CD14-positive monocyte (primary cell): Measurements from ENCODE around the gene CHEK1. TPM values are rescaled to one million over a fixed set of nuclear protein-coding genes. Genes with fewer than 3 reads are reported as not detected.

Source experiments
- DNase-seq, 3 donors: peaks; one replicate each; pipeline ENCODE4 v3.0.0-alpha.2; 2011 to 2022
- H2AFZ ChIP-seq: 2 replicates; pipeline ENCODE4 v1.6.0; 2012; ENCODE audit warnings: mild to moderate bottlenecking, low read depth, low read length, inconsistent platforms; ENCODE audit not compliant: insufficient read depth, poor library complexity, severe bottlenecking
- H3K27ac ChIP-seq, 2 donors: 1 replicate in 1 of 2; 2 replicates in 1 of 2; pipeline ENCODE4 v1.5.1; 2012 to 2013; ENCODE audit warnings: low read length in 2 of 2, control low read depth in 1 of 2, inconsistent platforms in 1 of 2, low read depth in 1 of 2, mild to moderate bottlenecking in 1 of 2
- H3K27me3 ChIP-seq, 2 donors: one replicate each; pipeline versions ENCODE4 v1.6.0 to v1.6.1; 2011 to 2013; ENCODE audit warnings: low read length in 2 of 2; ENCODE audit not compliant: control insufficient read depth in 2 of 2, insufficient read depth in 2 of 2
- H3K36me3 ChIP-seq, 2 donors: replicated peaks in 1 of 2; 1 replicate in 1 of 2; 2 replicates in 1 of 2; pipeline versions ENCODE4 v1.5.1 to v1.6.1; 2012 to 2013; ENCODE audit warnings: low read length in 2 of 2, control low read depth in 1 of 2, inconsistent platforms in 1 of 2, mild to moderate bottlenecking in 1 of 2; ENCODE audit not compliant: insufficient read depth in 2 of 2, control insufficient read depth in 1 of 2
- H3K4me1 ChIP-seq, 2 donors: 1 replicate in 1 of 2; 2 replicates in 1 of 2; pipeline versions ENCODE4 v1.5.1 to v1.6.1; 2012 to 2013; ENCODE audit warnings: low read length in 2 of 2, control low read depth in 1 of 2, inconsistent platforms in 1 of 2, mild to moderate bottlenecking in 1 of 2, moderate library complexity in 1 of 2; ENCODE audit not compliant: insufficient read depth in 2 of 2, control insufficient read depth in 1 of 2
- H3K4me2 ChIP-seq: replicated peaks from 2 replicates; pipeline ENCODE3; 2012; ENCODE audit warnings: low read length, moderate library complexity, mild to moderate bottlenecking; ENCODE audit not compliant: poor library complexity, severe bottlenecking; ENCODE audit errors: extremely low read depth
- H3K4me3 ChIP-seq, 3 experiments: fragments of 200-600 bp in 1 of 3; sonication (generic) in 1 of 3; replicated peaks in 1 of 3; 1 replicate in 2 of 3; 2 replicates in 1 of 3; pipeline ENCODE4 v1.5.1; 2011 to 2013; ENCODE audit warnings: low read length in 3 of 3, mild to moderate bottlenecking in 3 of 3, control low read depth in 2 of 3, low read depth in 2 of 3, inconsistent platforms in 1 of 3, moderate library complexity in 1 of 3
- H3K79me2 ChIP-seq: 2 replicates; pipeline ENCODE4 v1.6.0; 2012; ENCODE audit warnings: mild to moderate bottlenecking, control low read depth, inconsistent platforms, low read length, moderate library complexity; ENCODE audit not compliant: insufficient read depth
- H3K9ac ChIP-seq: 2 replicates; pipeline ENCODE4 v1.6.0; 2017; ENCODE audit warnings: low read length, mild to moderate bottlenecking; ENCODE audit not compliant: insufficient read depth, poor library complexity, severe bottlenecking
- H3K9me3 ChIP-seq, 2 donors: replicated peaks in 1 of 2; 1 replicate in 1 of 2; 2 replicates in 1 of 2; pipeline versions ENCODE4 v1.5.1 to v1.6.1; 2012 to 2013; ENCODE audit warnings: low read length in 2 of 2, control low read depth in 1 of 2; ENCODE audit not compliant: control insufficient read depth in 1 of 2, insufficient read depth in 1 of 2
- H4K20me1 ChIP-seq: 2 replicates; pipeline ENCODE4 v1.6.0; 2012; ENCODE audit warnings: mild to moderate bottlenecking, low read length, control low read depth, moderate library complexity; ENCODE audit not compliant: insufficient read depth
- H3K27ac Mint-ChIP-seq, 7 donors: one replicate each; pipeline ENCODE4 v1.8.0; 2020; ENCODE audit warnings: mild to moderate bottlenecking in 7 of 7, mixed read lengths in 7 of 7, moderate library complexity in 6 of 7, inconsistent platforms in 2 of 7
- H3K27me3 Mint-ChIP-seq, 3 donors: one replicate each; pipeline ENCODE4 v1.8.0; 2021 to 2022; ENCODE audit warnings: low read depth in 3 of 3, mild to moderate bottlenecking in 3 of 3, mixed read lengths in 3 of 3, moderate library complexity in 3 of 3, inconsistent platforms in 1 of 3
- H3K36me3 Mint-ChIP-seq, 2 donors: one replicate each; pipeline ENCODE4 v1.8.0; 2020; ENCODE audit warnings: mixed read lengths in 2 of 2, inconsistent platforms in 1 of 2, mild to moderate bottlenecking in 1 of 2
- H3K4me1 Mint-ChIP-seq: one replicate; pipeline ENCODE4 v1.8.0; 2020; ENCODE audit warnings: mild to moderate bottlenecking, mixed read lengths
- H3K4me3 Mint-ChIP-seq, 2 donors: one replicate each; pipeline ENCODE4 v1.8.0; 2020; ENCODE audit warnings: mild to moderate bottlenecking in 2 of 2, mixed read lengths in 2 of 2, moderate library complexity in 1 of 2
- H3K9me3 Mint-ChIP-seq, 7 donors: one replicate each; pipeline ENCODE4 v1.8.0; 2020 to 2022; ENCODE audit warnings: mixed read lengths in 7 of 7, mild to moderate bottlenecking in 6 of 7, moderate library complexity in 6 of 7, inconsistent platforms in 2 of 7
- CTCF ChIP-seq: fragments of 200-600 bp; IDR thresholded peaks from one replicate; pipeline ENCODE4 v1.8.0; 2022; ENCODE audit warnings: antibody characterized with exemption, mild to moderate bottlenecking
- WGBS: methylation state at CpG from one replicate; pipeline ENCODE4 v1.1.5; 2013; ENCODE audit warnings: missing lambda C conversion rate; ENCODE audit not compliant: insufficient coverage; 5-methylcytosine and 5-hydroxymethylcytosine counted together
- intact Hi-C, 2 donors: fragments of 100-400 bp; cut with micrococcal nuclease; formaldehyde crosslinking; loops; one replicate each; pipeline versions ENCODE4 v1.15.0 to v1.15.1; 2023
- polyA plus RNA-seq, 3 donors: library from polyadenylated mRNA; depleted of rRNA in 1 of 3; unstranded in 2 of 3; stranded (reverse) in 1 of 3; fragments of 300-500 nt in 2 of 3; fragments of >200 nt in 1 of 3; fragmentation: Illumina TruSeq in 2 of 3; gene quantifications; 1 replicate in 2 of 3; 2 replicates in 1 of 3; pipeline ENCODE4 v1.2.3, GENCODE V29; 2012 to 2021

Gene CHEK1
- polyA plus RNA-seq, 3 donors, result 0.18 to 0.55 (median 0.43) TPM

GRCh38 chr11:125688632-125689031 lies 63.7 kb downstream of the CHEK1 start:
- Histone ChIP-seq H3K9me3 (no peaks in the 10 kb centered on the region), H2AFZ (no peak overlapping the region), H3K36me3 (no peaks in the 10 kb centered on the region), H4K20me1 (no peaks in the 10 kb centered on the region), H3K9ac (no peak overlapping the region), H3K27me3 (no peaks in the 10 kb centered on the region), H3K4me2 (no peak overlapping the region), H3K4me1 (no peaks in the 10 kb centered on the region), H3K79me2 (no peaks in the 10 kb centered on the region), H3K27ac (no peak overlapping the region), H3K4me3 (no peak overlapping the region)
- no peak for DNase-seq
- WGBS, result 91% methylated on average over 3 of the region's 3 CpGs
- Mint-ChIP-seq H3K9me3 (peaks cover 0 to 3% (median 0%) of the 10 kb centered on the region in 7 donors), H3K27me3 (peaks cover 0 to 3% (median 0%) of the 10 kb centered on the region in 3 donors), H3K4me3 (no peak overlapping the region), H3K36me3 (peaks cover 0 to 4% of the 10 kb centered on the region in 2 donors), H3K27ac (no peak overlapping the region), H3K4me1 (no peaks in the 10 kb centered on the region)
- intact Hi-C loops, result no loop called here
- TF ChIP-seq CTCF, result no peak

DNA sequence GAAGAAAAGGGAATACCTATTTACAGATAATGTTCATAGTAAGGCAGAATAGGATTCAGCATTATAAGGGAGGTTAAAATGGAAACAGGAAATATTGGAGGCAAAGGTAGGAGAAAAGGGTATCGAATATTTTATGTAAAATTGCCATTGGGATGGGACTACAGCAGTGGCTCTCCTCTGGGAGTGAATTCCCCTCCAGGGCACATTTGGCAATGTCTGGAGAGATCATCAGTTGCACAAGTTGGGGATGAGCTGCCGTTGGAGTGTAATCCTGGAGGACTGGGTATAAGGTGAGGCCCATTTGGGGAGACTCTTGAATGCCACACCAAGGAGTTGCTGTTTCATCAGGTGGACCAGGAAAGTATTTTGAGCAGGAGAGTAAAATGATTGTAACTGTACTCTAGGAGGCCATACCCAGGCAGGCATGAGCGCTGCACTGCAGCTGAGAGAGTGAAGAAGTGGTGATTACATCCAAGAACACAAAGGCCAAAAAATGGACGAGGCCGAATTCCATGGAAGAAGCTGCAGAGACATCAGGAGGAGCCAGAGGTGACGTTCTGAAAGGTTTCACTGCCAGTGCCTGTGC lies 64.4 kb downstream of the CHEK1 start:
- H3K4me1 Mint-ChIP-seq, result no peaks in the 10 kb centered on the region

More for the DNA sequence above, 64.4 kb downstream of the CHEK1 start:
- Histone ChIP-seq H3K27me3 (no peaks in the 10 kb centered on the region), H3K79me2 (no peaks in the 10 kb centered on the region), H3K4me2 (no peak overlapping the region), H3K4me1 (no peaks in the 10 kb centered on the region), H2AFZ (no peak overlapping the region), H3K9ac (no peak overlapping the region), H3K4me3 (no peak overlapping the region), H3K9me3 (no peaks in the 10 kb centered on the region), H3K36me3 (no peaks in the 10 kb centered on the region), H4K20me1 (no peaks in the 10 kb centered on the region), H3K27ac (no peak overlapping the region)
- Mint-ChIP-seq H3K27me3 (peaks cover 0 to 3% (median 0%) of the 10 kb centered on the region in 3 donors), H3K4me3 (no peak overlapping the region), H3K36me3 (peaks cover 0 to 4% of the 10 kb centered on the region in 2 donors), H3K27ac (no peak overlapping the region), H3K9me3 (peaks cover 0 to 3% (median 0%) of the 10 kb centered on the region in 7 donors)
- intact Hi-C loops, result no loop called here
- WGBS, result 98% methylated on average over 5 of the region's 6 CpGs
- TF ChIP-seq CTCF, result no peak
- DNase-seq, result no peak
